Measurements from ENCODE around the gene IGFN1.

The IGFN1 gene

GRCh38 chr1:201190624-201191051, at the start of gene IGFN1:
IGFN1 (plus strand) TSS chr1:201190824; CDS start chr1:201193294, 2,470 bp downstream.
- in situ Hi-C loops (cut with MboI; ENCODE audit: low pct_unique_long_range_greater_than_20kb, low sequenced_read_pairs, unreplicated experiment), result no loop called here
- TF ChIP-seq, protein P1, sequence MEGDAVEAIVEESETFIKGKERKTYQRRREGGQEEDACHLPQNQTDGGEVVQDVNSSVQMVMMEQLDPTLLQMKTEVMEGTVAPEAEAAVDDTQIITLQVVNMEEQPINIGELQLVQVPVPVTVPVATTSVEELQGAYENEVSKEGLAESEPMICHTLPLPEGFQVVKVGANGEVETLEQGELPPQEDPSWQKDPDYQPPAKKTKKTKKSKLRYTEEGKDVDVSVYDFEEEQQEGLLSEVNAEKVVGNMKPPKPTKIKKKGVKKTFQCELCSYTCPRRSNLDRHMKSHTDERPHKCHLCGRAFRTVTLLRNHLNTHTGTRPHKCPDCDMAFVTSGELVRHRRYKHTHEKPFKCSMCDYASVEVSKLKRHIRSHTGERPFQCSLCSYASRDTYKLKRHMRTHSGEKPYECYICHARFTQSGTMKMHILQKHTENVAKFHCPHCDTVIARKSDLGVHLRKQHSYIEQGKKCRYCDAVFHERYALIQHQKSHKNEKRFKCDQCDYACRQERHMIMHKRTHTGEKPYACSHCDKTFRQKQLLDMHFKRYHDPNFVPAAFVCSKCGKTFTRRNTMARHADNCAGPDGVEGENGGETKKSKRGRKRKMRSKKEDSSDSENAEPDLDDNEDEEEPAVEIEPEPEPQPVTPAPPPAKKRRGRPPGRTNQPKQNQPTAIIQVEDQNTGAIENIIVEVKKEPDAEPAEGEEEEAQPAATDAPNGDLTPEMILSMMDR (IDR thresholded peaks at IDR 0.05; ENCODE audit: extremely low read depth, insufficient read depth, missing control alignments), result no peak
- DNase-seq (ENCODE audit: low spot score), result no peak

DNA sequence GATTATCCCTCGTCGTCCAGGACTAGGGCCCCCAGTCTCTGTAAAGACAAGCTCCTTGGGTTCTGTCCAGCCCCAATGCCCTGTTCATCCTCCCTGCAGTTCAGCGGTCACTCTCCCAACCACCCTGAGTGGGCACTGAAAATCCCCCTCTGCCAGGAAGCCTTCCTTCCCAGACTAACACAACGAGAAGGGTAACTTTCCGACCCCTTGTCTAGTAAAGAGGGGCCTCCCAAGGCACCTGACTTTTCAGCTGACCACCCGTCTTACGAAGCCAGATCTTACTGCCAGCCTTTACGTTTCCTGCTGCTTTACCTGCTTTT, 49.7 kb upstream of the IGFN1 start:
- TF ChIP-seq, protein P1 (IDR thresholded peaks at IDR 0.05; ENCODE audit: extremely low read depth, insufficient read depth, missing control alignments), result no peak
- in situ Hi-C loops (cut with MboI; ENCODE audit: low pct_unique_long_range_greater_than_20kb, low sequenced_read_pairs, unreplicated experiment), result no loop called here
- no peak for DNase-seq (ENCODE audit: low spot score)

GRCh38 chr1:201141418-201141817, 49.2 kb upstream of the IGFN1 start:
- in situ Hi-C loops (cut with MboI; ENCODE audit: low pct_unique_long_range_greater_than_20kb, low sequenced_read_pairs, unreplicated experiment), result no loop called here

DNA sequence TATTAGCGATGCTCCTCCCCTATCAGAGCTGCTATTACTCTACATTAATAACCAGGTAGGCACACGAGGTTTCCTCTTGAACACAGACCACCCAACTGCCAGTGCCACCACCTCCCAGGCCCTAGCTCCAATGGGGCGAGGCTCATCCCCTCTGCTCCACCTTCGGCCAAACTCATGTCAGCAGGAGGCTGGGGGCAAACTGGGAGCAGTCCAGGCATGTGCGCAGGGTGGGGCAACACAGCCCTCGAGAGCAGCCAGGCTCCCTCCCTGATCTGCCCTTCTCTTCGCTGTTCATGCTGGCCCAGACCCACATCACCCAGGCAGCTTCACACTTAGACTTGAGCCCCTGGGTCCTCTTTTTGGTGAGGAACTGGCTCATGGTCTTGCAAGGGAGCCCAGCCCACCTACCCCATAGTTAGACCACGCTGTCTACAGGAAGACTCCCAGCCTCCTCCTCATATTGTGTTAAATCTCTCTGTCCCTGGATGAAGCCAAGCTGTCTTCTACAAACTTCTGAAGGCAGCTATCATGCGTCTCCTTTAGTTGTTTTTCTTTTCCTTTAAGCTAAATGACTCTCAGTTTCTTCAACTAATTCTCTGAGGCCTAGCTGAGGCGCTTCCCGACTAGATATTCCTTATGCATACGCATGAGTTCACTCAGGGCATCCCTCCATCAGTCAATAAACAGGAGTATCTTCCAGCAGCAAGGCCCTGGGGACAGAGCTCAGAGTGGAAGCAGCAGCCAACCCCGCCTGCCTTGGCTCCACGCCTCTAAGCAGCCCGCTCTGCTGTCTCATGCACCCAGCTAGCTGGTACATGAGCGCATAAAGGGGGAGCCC, 48.4 kb upstream of the IGFN1 start:
- TF ChIP-seq, protein P1 (IDR thresholded peaks at IDR 0.05; ENCODE audit: extremely low read depth, insufficient read depth, missing control alignments), result no peak
- in situ Hi-C loops (cut with MboI; ENCODE audit: low pct_unique_long_range_greater_than_20kb, low sequenced_read_pairs, unreplicated experiment), result no loop called here
- no peak for DNase-seq (ENCODE audit: low spot score)

More at GRCh38 chr1:201141418-201141817, 49.2 kb upstream of the IGFN1 start:
- TF ChIP-seq, protein P1 (IDR thresholded peaks at IDR 0.05; ENCODE audit: extremely low read depth, insufficient read depth, missing control alignments), result no peak
- DNase-seq (ENCODE audit: low spot score), result no peak

GRCh38 chr1:201142849-201143725, 47.5 kb upstream of the IGFN1 start:
- in situ Hi-C loops (cut with MboI; ENCODE audit: low pct_unique_long_range_greater_than_20kb, low sequenced_read_pairs, unreplicated experiment), result no loop called here
- DNase-seq (ENCODE audit: low spot score), result no peak
- TF ChIP-seq, protein P1 (IDR thresholded peaks at IDR 0.05; ENCODE audit: extremely low read depth, insufficient read depth, missing control alignments), result no peak

GRCh38 chr1:201143726-201144635, 46.6 kb upstream of the IGFN1 start:
- DNase-seq (ENCODE audit: low spot score), result no peak
- in situ Hi-C loops (cut with MboI; ENCODE audit: low pct_unique_long_range_greater_than_20kb, low sequenced_read_pairs, unreplicated experiment), result no loop called here
- TF ChIP-seq, protein P1 (IDR thresholded peaks at IDR 0.05; ENCODE audit: extremely low read depth, insufficient read depth, missing control alignments), result no peak
